NOMO-1 treated with dmso at 0.1 percent for 144 hours (cell line): ENCODE measurements around the gene PLOD1.
"Not testable (repeated sequence)": the region's sequence is repeated elsewhere in the genome, so short reads cannot be mapped to it uniquely, and the experiment has no call there.

Experiments used
- DNase-seq: peaks from one replicate; lab custom pipeline; 2025; ENCODE audit not compliant: unreplicated experiment; lab: John Stamatoyannopoulos, UW

PLOD1 gene

DNA sequence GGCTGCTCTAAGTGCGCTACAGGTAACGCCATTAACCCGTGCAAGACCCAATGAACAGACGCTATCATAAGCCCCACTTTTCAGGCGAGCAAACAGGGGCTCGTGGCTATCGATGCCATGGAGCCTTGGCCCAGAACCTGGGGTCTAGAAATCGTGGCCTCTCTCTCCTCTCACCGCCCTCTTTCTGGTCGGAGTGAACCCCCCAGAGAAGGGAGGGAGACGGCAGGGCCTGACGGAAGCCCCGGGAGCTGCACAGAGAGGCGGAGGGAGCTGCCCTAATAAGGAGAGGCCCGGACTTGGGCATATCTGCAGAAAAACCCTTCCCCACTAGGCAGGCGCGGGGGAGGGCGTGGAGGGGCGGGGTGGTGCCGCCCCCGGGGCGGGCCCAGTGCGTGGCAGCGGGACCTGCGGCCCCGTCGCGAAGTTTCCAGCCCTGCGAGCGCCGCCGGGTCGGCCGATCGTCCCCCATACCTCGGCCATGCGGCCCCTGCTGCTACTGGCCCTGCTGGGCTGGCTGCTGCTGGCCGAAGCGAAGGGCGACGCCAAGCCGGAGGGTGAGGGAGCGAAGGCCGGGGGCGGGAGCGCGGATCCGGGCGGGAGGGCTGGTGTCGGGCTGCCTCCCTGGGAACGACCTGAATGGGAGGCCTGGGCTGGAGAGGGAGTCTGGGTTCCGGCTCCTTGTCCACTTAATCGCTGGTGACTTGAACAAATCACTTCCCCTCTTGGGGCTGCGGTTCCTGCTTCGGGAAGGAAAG, at the start of gene PLOD1:
TSS of gene PLOD1 (plus strand) at position 416 of the 755 bp plus-strand sequence. CDS start at position 479, 63 bp downstream.
- peak; percentile 78 for DNase-seq

GRCh38 chr1:11885916-11886315, 48.6 kb upstream of the PLOD1 start:
- no peak for DNase-seq

GRCh38 chr1:11886986-11887665, 47.4 kb upstream of the PLOD1 start:
- DNase-seq: no peak

DNA sequence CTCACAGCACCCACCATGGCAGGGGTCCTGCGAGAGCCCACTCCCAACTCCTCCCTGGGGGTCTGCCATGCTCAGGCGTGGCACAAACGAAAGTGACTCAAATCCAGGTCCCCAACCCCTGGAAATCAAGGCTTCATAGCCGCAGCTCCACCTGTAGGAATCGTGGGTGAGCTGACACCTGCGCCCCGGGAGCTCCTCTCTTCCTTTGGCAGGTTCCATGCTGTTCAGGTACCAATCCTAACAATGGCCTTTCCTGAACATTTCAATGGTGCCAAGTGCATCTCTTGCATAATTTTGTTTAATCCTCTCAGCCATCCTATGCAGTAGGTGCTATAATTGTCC, 46.9 kb upstream of the PLOD1 start:
- DNase-seq: no peak

DNA sequence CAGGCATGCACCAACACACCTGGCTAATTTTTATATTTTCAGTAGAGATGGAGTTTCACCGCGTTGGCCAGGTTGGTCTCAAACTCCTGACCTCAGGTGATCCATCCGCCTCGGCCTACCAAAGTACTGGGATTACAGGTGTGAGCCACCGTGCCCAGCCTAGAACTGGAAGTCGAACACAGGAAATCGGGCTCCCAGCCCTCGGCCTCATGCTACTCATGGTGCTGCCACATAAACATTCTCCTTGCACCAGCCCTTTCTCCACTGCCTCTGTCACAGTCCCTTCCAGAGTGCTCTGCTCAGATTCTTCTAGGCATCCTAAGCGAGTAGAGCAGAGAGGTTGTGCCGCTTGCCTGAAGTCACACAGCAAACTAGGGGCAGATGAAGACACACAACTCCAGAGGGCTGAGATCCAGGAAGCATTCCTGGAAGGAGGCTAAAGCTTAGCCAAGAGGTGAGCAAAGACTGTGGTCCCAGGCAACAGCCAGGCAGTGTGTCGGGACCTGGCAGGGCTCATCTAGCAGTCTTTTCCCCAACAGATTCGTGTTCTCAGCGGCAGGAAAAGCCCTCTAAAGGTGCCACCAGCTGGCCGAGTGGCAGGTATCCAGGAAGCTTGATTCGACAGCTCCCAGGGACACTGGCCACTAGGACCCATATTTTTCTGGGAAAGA, 46.2 kb upstream of the PLOD1 start:
- DNase-seq: no peak

GRCh38 chr1:11888877-11889208, 45.7 kb upstream of the PLOD1 start:
- no peak for DNase-seq

GRCh38 chr1:11891433-11892186, 42.9 kb upstream of the PLOD1 start:
- no peak for DNase-seq

DNA sequence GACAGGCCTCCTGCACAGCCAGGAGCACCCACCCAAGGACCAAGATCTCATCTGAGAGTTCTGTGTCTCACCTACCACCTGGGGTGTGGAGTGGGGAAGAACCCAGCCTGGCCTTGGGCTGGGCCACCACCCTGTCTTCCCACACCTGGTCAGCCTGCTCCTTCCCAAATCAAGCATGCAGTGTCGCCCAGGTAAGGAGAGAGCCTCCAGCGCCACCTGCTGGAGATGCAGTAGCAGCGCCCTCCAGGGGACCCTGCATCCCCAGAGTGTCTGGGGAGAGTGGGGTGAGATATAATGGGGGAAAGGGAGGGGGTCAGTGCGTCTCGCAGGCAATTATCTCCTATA, 40.6 kb upstream of the PLOD1 start:
- no peak for DNase-seq

GRCh38 chr1:11894501-11894900, 40.0 kb upstream of the PLOD1 start:
- not testable (repeated sequence) for DNase-seq

- DNase-seq: no peak
These were observed 36.3 kb upstream of the PLOD1 start for GRCh38 chr1:11898086-11898785.

GRCh38 chr1:11898831-11899467, 35.6 kb upstream of the PLOD1 start:
- no peak for DNase-seq

DNA sequence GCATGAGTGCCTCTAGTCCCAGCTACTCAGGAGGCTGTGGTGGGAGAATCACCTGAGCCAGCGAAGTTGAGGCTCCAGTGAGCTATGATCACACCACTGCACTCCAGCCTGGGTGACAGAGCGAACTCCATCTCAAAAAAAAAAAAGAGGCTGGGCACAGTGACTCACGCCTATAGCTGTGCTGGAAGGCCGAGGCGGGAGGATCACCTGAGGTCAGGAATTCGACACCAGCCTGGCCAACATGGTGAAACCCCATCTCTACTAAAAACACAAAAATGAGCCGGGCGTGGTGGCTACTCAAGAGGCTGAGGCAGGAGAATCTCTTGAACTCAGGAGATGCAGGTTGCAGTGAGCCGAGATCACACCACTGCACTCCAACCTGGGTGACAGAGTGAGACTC, 33.1 kb upstream of the PLOD1 start:
- not testable (repeated sequence) for DNase-seq

DNA sequence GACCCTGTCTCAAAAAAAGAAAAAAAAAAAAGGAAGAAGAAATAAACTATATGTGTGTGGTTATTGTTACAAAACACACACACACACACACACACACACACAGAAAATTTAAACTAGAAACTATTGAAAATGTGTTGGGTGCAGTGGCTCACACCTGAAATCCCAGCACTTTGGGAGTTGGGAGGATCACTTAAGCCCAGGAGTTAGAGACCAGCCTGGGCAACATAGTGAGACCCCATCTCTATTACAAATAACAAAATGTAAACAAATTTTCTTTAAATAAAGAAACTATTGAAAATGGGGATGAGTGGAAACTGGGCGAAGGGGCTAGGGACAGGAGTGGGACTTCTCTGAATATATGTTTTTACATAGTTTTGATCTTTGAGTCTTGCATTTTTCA, 31.3 kb upstream of the PLOD1 start:
- no peak for DNase-seq

- DNase-seq: not testable (repeated sequence)
These were observed 30.4 kb upstream of the PLOD1 start for GRCh38 chr1:11904156-11904555.

DNA sequence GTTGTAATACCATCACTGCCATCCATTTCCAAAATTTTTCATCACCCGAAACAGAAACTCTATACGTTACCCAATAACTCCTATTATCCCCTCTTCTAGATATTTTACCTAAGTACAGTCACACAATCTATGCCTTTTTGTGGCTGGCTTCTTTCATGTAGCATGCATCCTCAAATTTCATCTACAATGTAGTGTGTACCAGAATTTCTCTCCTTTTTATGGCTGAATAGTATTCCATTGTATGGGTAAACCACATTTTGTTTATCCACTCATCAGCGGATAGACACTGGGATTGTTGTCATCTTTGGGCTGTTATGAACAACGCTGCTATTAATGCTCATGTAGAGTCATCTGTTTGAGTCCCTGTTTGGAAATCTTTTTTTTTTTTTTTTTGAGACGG, 29.5 kb upstream of the PLOD1 start:
- DNase-seq: no peak

GRCh38 chr1:11906870-11907269, 27.6 kb upstream of the PLOD1 start:
- DNase-seq: no peak

DNA sequence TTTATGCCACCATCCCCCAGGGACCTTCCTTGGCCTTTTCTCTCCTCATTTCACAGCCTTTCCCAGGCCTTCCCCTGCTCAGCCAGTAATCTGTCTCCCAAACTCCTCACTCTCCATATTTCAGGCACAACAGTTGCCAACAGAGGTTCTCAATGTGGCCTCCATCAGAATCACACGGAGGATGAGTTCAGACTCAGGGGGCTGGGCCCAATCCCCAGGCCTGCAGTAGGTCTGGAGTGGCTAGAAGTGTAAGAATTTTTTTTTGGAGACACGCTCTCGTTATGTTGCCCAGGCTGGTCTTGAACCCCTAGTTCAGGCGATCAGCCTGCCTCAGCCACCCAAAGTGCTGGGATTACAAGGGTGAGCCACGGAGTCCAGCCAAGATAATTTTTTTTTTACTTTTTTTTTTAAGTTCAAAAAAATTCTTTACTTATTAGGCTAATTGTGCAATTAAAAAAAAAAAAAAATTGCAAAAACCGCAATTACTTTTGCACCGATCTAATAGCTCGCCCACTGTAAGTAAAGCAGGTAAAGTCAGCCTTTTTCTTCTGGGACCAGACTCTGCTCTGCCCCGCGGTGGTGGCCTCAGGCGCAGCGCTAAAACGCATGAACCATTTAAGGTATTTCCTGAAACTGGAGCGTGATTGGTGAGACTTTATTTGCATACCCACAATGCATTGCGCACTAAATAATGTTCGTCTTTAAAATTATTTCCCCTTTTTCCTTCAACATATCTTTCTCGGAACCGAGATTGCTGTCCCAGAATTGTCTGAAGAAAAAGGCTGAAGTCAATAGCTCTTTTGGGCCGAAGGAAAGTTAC, 27.0 kb upstream of the PLOD1 start:
- DNase-seq: peak; percentile 93

DNA sequence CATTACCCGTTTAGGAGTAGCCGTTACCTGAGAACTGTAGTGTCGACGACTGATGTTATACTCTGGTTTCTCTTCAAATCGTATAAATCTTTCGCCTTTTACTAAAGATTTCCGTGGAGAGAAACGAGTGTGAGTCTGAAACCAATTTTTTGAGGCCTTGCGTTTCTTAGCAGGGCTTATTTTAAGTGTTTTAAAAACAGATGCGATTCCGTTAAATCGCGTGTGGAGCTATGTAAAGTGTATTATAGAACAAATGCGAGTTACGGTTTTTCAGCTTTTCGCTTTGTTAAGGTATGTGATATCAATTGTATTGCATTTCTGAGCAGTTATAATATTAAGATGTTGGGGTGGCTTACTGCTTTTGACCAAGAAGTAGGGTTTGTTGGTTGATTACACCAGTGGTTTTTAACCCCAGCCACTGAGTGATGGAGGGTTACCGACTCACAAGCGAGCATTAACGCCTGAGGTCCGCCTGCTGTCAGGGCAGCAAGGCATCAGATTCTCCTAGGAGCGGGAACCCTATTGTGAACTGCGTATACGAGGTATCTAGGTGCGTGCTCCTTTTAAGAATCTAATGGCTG, 26.3 kb upstream of the PLOD1 start:
- peak; percentile 88 for DNase-seq

DNA sequence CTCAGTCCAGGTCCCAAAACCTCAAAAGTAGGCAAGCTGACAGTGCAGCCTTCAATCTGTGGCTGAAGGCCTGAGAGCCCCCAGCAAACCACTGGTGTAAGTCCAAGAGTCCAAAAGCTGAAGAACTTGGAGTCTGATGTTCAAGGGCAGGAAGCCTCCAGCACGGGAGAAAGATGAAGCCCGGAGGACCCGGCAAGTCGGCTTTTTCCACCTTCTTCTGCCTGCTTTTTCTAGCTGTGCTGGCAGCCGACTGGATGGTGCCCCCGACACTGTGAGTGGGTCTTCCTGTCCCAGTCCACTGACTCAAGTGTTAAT, 23.6 kb upstream of the PLOD1 start:
- not testable (repeated sequence) for DNase-seq

- DNase-seq: no peak
These were observed 22.5 kb upstream of the PLOD1 start for GRCh38 chr1:11912000-11912399.
